Lower leg skin (tissue), 3 donors: Measurements from ENCODE around the gene ALOX5AP.
"Not testable (repeated sequence)": the region's sequence is repeated elsewhere in the genome, so short reads cannot be mapped to it uniquely, and the experiment has no call there.

Experiments
- POLR2A ChIP-seq, 2 donors: fragments of 450-650 bp; IDR thresholded peaks; one replicate each; pipeline ENCODE4 v1.6.1; 2016 to 2017; ENCODE audit warnings: antibody characterized with exemption in 2 of 2, mild to moderate bottlenecking in 1 of 2, moderate library complexity in 1 of 2
- TF ChIP-seq, protein P1 (sequence below), 3 donors: fragments of 450-650 bp; IDR thresholded peaks; one replicate each; pipeline ENCODE4 v1.5.1; 2016; ENCODE audit warnings: antibody characterized with exemption in 3 of 3, mild to moderate bottlenecking in 3 of 3, moderate library complexity in 2 of 3

DNA sequence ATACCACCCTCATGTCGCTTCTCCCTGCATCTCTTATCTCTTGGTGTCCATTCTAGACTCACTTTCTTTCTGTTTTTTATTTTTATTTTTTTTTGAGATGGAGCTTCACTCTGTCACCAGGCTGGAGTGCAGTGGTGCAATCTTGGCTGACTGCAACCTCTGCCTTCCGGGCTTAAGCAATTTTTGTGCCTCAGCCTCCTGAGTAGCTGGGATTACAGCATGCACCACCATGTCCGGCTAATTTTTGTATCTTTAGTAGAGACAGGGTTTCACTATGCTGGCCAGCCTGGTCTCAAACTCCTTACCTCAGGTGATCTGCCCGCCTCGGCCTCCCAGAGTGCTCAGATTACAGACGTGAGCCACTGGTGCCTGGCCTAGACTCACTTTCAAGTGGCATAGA is 12.5 kb downstream of the ALOX5AP start:
- not testable (repeated sequence) for TF ChIP-seq POLR2A (IDR thresholded peaks at IDR 0.05)
- TF ChIP-seq, protein P1, sequence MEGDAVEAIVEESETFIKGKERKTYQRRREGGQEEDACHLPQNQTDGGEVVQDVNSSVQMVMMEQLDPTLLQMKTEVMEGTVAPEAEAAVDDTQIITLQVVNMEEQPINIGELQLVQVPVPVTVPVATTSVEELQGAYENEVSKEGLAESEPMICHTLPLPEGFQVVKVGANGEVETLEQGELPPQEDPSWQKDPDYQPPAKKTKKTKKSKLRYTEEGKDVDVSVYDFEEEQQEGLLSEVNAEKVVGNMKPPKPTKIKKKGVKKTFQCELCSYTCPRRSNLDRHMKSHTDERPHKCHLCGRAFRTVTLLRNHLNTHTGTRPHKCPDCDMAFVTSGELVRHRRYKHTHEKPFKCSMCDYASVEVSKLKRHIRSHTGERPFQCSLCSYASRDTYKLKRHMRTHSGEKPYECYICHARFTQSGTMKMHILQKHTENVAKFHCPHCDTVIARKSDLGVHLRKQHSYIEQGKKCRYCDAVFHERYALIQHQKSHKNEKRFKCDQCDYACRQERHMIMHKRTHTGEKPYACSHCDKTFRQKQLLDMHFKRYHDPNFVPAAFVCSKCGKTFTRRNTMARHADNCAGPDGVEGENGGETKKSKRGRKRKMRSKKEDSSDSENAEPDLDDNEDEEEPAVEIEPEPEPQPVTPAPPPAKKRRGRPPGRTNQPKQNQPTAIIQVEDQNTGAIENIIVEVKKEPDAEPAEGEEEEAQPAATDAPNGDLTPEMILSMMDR (IDR thresholded peaks at IDR 0.05) = not testable (repeated sequence)
